ENCODE data around the gene SPIN3. TPM values are rescaled to one million over a fixed set of nuclear protein-coding genes. Genes with fewer than 3 reads are reported as not detected.
"Not testable (repeated sequence)": the region's sequence is repeated elsewhere in the genome, so short reads cannot be mapped to it uniquely, and the experiment has no call there.

Gene SPIN3
- 7.2 and 9.1 TPM in 2 replicates for total RNA-seq (2014; rRNA removed; shearing (Covaris generic))
- 8.8 and 10.1 TPM in 2 replicates for polyA plus RNA-seq (2016; fragmentation: Nextera tagmentation; extraction: Ambion mirVana)

- Histone ChIP-seq H3K9ac (peak within 1 kb of the TSS; percentile 80), H2AFZ (peak within 1 kb of the TSS; percentile 83), H3K27me3 (replicated peaks; ENCODE audit: insufficient read depth) (no peaks in the 10 kb centered on the region), H3F3A (ENCODE audit: insufficient read depth) (no peaks in the 10 kb centered on the region), H3K27ac (peak within 1 kb of the TSS; percentile 50), H3K4me3 (peak within 1 kb of the TSS; percentile 86), H3K9me2 (ENCODE audit: insufficient read depth) (no peaks in the 10 kb centered on the region), H3K9me3 (ENCODE audit: low read depth) (no peaks in the 10 kb centered on the region), H3K79me2 (ENCODE audit: insufficient read depth) (peaks cover 6% of the 10 kb centered on the region; the same call in 1 of the 2 replicates), H4K20me1 (ENCODE audit: insufficient read depth) (no peaks in the 10 kb centered on the region), H3K4me2 (ENCODE audit: unreplicated experiment) (peak within 1 kb of the TSS; percentile 55), H3K36me3 (ENCODE audit: low read depth) (no peaks in the 10 kb centered on the region), H3K4me1 (ENCODE audit: insufficient read depth) (no peaks in the 10 kb centered on the region; the same call in 1 of the 2 replicates)
- peak; percentile 69 for DNase-seq
- WGBS, 2 experiments (ENCODE audit: low coverage in 1 of 2, low lambda C conversion rate in 2 of 2, missing lambda C conversion rate in 2 of 2): 0 to 1% methylated on average over 9 to 34 of the region's 39 CpGs
- in situ Hi-C loops (cut with MboI): no loop called here
- TF ChIP-seq EZH2 (IDR thresholded peaks at IDR 0.05; ENCODE audit: insufficient read depth, poor library complexity, severe bottlenecking) (no peak), EZH2phosphoT487 (IDR thresholded peaks at IDR 0.05; ENCODE audit: insufficient read depth, low read depth) (no peak)
Measured at GRCh38 chrX:56995271-56995994, at the start of gene SPIN3. Gene SPIN3, minus strand, starts transcription at chrX:56995541. Its CDS starts 594 bp downstream, at chrX:56994947.

GRCh38 chrX:57044245-57044644 is 48.9 kb upstream of the SPIN3 start:
- no peak overlapping the region for H3K4me2 ChIP-seq (ENCODE audit: unreplicated experiment)
- in situ Hi-C loops (cut with MboI): no loop called here
- no peaks in the 10 kb centered on the region for H3K36me3 ChIP-seq (ENCODE audit: low read depth)
- DNase-seq: no peak
- H3K9me3 ChIP-seq (ENCODE audit: low read depth): no peaks in the 10 kb centered on the region
- 32 to 33% methylated on average over 3 of the region's 3 CpGs for WGBS, 2 experiments (ENCODE audit: low coverage in 1 of 2, low lambda C conversion rate in 2 of 2, missing lambda C conversion rate in 2 of 2)
- TF ChIP-seq EZH2phosphoT487 (IDR thresholded peaks at IDR 0.05; ENCODE audit: insufficient read depth, low read depth): no peak
- TF ChIP-seq EZH2 (IDR thresholded peaks at IDR 0.05; ENCODE audit: insufficient read depth, poor library complexity, severe bottlenecking): no peak
- H3K4me3 ChIP-seq: no peak overlapping the region
- no peaks in the 10 kb centered on the region for H3K79me2 ChIP-seq (ENCODE audit: insufficient read depth)
- no peaks in the 10 kb centered on the region for H3K27me3 ChIP-seq (replicated peaks; ENCODE audit: insufficient read depth)
- H3K9me2 ChIP-seq (ENCODE audit: insufficient read depth): no peaks in the 10 kb centered on the region
- H3K9ac ChIP-seq: no peak overlapping the region
- H2AFZ ChIP-seq: no peak overlapping the region
- H4K20me1 ChIP-seq (ENCODE audit: insufficient read depth): no peaks in the 10 kb centered on the region
- H3K27ac ChIP-seq: no peak overlapping the region
- no peaks in the 10 kb centered on the region for H3K4me1 ChIP-seq (ENCODE audit: insufficient read depth)
- H3F3A ChIP-seq (ENCODE audit: insufficient read depth): no peaks in the 10 kb centered on the region

GRCh38 chrX:57037265-57037664 is 41.9 kb upstream of the SPIN3 start:
- H3K9me3 ChIP-seq (ENCODE audit: low read depth); H4K20me1 ChIP-seq (ENCODE audit: insufficient read depth); H3F3A ChIP-seq (ENCODE audit: insufficient read depth); in situ Hi-C loops (cut with MboI); H2AFZ ChIP-seq; H3K4me2 ChIP-seq (ENCODE audit: unreplicated experiment); DNase-seq; H3K36me3 ChIP-seq (ENCODE audit: low read depth); H3K27me3 ChIP-seq (replicated peaks; ENCODE audit: insufficient read depth); H3K27ac ChIP-seq; H3K9ac ChIP-seq; H3K79me2 ChIP-seq (ENCODE audit: insufficient read depth); H3K4me1 ChIP-seq (ENCODE audit: insufficient read depth); H3K4me3 ChIP-seq; H3K9me2 ChIP-seq (ENCODE audit: insufficient read depth): not testable (repeated sequence)
- WGBS, 2 experiments (ENCODE audit: low coverage in 1 of 2, low lambda C conversion rate in 2 of 2, missing lambda C conversion rate in 2 of 2): 48 to 49% methylated on average over 3 to 6 of the region's 7 CpGs

GRCh38 chrX:56994375-56995270 is 718 bp downstream of the SPIN3 start:
- peak overlapping the region; percentile 83 for H2AFZ ChIP-seq
- H3K27ac ChIP-seq: peak overlapping the region; percentile 50
- in situ Hi-C loops (cut with MboI): no loop called here
- peaks cover 6% of the 10 kb centered on the region; the same call in 1 of the 2 replicates for H3K79me2 ChIP-seq (ENCODE audit: insufficient read depth)
- TF ChIP-seq EZH2 (IDR thresholded peaks at IDR 0.05; ENCODE audit: insufficient read depth, poor library complexity, severe bottlenecking) (no peak), EZH2phosphoT487 (IDR thresholded peaks at IDR 0.05; ENCODE audit: insufficient read depth, low read depth) (no peak)
- H3F3A ChIP-seq (ENCODE audit: insufficient read depth): no peaks in the 10 kb centered on the region
- H3K4me3 ChIP-seq: peak overlapping the region; percentile 86
- peak; percentile 22 for DNase-seq
- H3K4me2 ChIP-seq (ENCODE audit: unreplicated experiment): peak overlapping the region; percentile 55
- H3K9ac ChIP-seq: peak overlapping the region; percentile 80
- H3K27me3 ChIP-seq (replicated peaks; ENCODE audit: insufficient read depth): no peaks in the 10 kb centered on the region
- 7 to 8% methylated on average over 24 to 26 of the region's 26 CpGs for WGBS, 2 experiments (ENCODE audit: low coverage in 1 of 2, low lambda C conversion rate in 2 of 2, missing lambda C conversion rate in 2 of 2)
- no peaks in the 10 kb centered on the region for H3K9me2 ChIP-seq (ENCODE audit: insufficient read depth)
- H4K20me1 ChIP-seq (ENCODE audit: insufficient read depth): no peaks in the 10 kb centered on the region
- H3K36me3 ChIP-seq (ENCODE audit: low read depth): no peaks in the 10 kb centered on the region
- no peaks in the 10 kb centered on the region for H3K9me3 ChIP-seq (ENCODE audit: low read depth)
- H3K4me1 ChIP-seq (ENCODE audit: insufficient read depth): no peaks in the 10 kb centered on the region; the same call in 1 of the 2 replicates

All from GM23248 (cell line).